HG03558 (cell line): ENCODE measurements around the gene AURKA.

ENCODE experiments used
- ATAC-seq: cut with Tn5 transposase; IDR thresholded peaks from one replicate; pipeline ENCODE4 v1.9.1; 2021; ENCODE audit warnings: moderate number of reproducible peaks; ENCODE audit not compliant: unreplicated experiment; ENCODE audit errors: extremely low read depth

Gene AURKA

GRCh38 chr20:56322681-56323080 is 69.3 kb downstream of the AURKA start:
- no peak for ATAC-seq
